T-helper 2 cell treated with Interferon-gamma antibody and Interleukin-4, amounts not matched to agents 5 μg/mL and 100 μg/mL, for 36 hours (primary cell): ENCODE measurements around the gene VPS33A.

Source experiments
- DNase-seq: peaks from one replicate; pipeline ENCODE4 v3.0.0; 2021; ENCODE audit warnings: low spot score
- H3K27ac Mint-ChIP-seq: one replicate; pipeline ENCODE4 v1.8.0; 2021; ENCODE audit warnings: mild to moderate bottlenecking, mixed read lengths
- H3K27me3 Mint-ChIP-seq: one replicate; pipeline ENCODE4 v1.8.0; 2021; ENCODE audit warnings: low read depth, mixed read lengths
- H3K36me3 Mint-ChIP-seq: one replicate; pipeline ENCODE4 v1.8.0; 2021; ENCODE audit warnings: low read depth, mixed read lengths
- H3K4me1 Mint-ChIP-seq: one replicate; pipeline ENCODE4 v1.8.0; 2021; ENCODE audit warnings: low read depth, mixed read lengths
- H3K4me3 Mint-ChIP-seq: one replicate; pipeline ENCODE4 v1.8.0; 2022; ENCODE audit warnings: mild to moderate bottlenecking, moderate library complexity, mixed read lengths
- H3K9me3 Mint-ChIP-seq: one replicate; pipeline ENCODE4 v1.8.0; 2021; ENCODE audit warnings: mixed read lengths

VPS33A gene

GRCh38 chr12:122266230-122266901, at the start of gene VPS33A:
Gene VPS33A, minus strand, starts transcription at chr12:122266494. Its CDS starts 86 bp downstream, at chr12:122266408.
- Mint-ChIP-seq H3K4me3 (peak within 1 kb of the TSS; percentile 96), H3K4me1 (peaks cover 15% of the 10 kb centered on the region), H3K9me3 (no peaks in the 10 kb centered on the region)

GRCh38 chr12:122312926-122313325, 46.6 kb upstream of the VPS33A start:
- Mint-ChIP-seq H3K4me1 (no peaks in the 10 kb centered on the region), H3K27ac (no peak overlapping the region), H3K27me3 (no peaks in the 10 kb centered on the region), H3K9me3 (no peaks in the 10 kb centered on the region), H3K4me3 (no peak overlapping the region), H3K36me3 (peaks cover 30% of the 10 kb centered on the region)
- no peak for DNase-seq

More at GRCh38 chr12:122266230-122266901, at the start of gene VPS33A:
- peaks cover 4% of the 10 kb centered on the region for H3K27me3 Mint-ChIP-seq
- DNase-seq = peak; percentile 96
- peak within 1 kb of the TSS; percentile 99 for H3K27ac Mint-ChIP-seq
- peaks cover 14% of the 10 kb centered on the region for H3K36me3 Mint-ChIP-seq

- H3K36me3 Mint-ChIP-seq = peaks cover 21% of the 10 kb centered on the region
- no peak for DNase-seq
- no peaks in the 10 kb centered on the region for H3K27me3 Mint-ChIP-seq
- H3K4me3 Mint-ChIP-seq = no peak overlapping the region
- H3K27ac Mint-ChIP-seq = no peak overlapping the region
- no peaks in the 10 kb centered on the region for H3K9me3 Mint-ChIP-seq
- no peaks in the 10 kb centered on the region for H3K4me1 Mint-ChIP-seq
Observed at GRCh38 chr12:122311696-122312095, 45.4 kb upstream of the VPS33A start.

- Mint-ChIP-seq H3K27me3 (no peaks in the 10 kb centered on the region), H3K4me1 (no peaks in the 10 kb centered on the region), H3K27ac (no peak overlapping the region), H3K9me3 (no peaks in the 10 kb centered on the region), H3K36me3 (peaks cover 21% of the 10 kb centered on the region), H3K4me3 (no peak overlapping the region)
- DNase-seq = no peak
Observed at GRCh38 chr12:122310626-122311333, 44.5 kb upstream of the VPS33A start.

GRCh38 chr12:122309564-122310121, 43.3 kb upstream of the VPS33A start:
- no peaks in the 10 kb centered on the region for H3K9me3 Mint-ChIP-seq
- no peaks in the 10 kb centered on the region for H3K27me3 Mint-ChIP-seq
- peaks cover 19% of the 10 kb centered on the region for H3K36me3 Mint-ChIP-seq
- no peak overlapping the region for H3K27ac Mint-ChIP-seq
- no peaks in the 10 kb centered on the region for H3K4me1 Mint-ChIP-seq
- no peak for DNase-seq
- H3K4me3 Mint-ChIP-seq = no peak overlapping the region

GRCh38 chr12:122308811-122309210, 42.5 kb upstream of the VPS33A start:
- H3K36me3 Mint-ChIP-seq = peaks cover 16% of the 10 kb centered on the region
- no peak overlapping the region for H3K4me3 Mint-ChIP-seq
- no peak for DNase-seq
- no peaks in the 10 kb centered on the region for H3K4me1 Mint-ChIP-seq
- H3K27ac Mint-ChIP-seq = no peak overlapping the region
- no peaks in the 10 kb centered on the region for H3K27me3 Mint-ChIP-seq
- H3K9me3 Mint-ChIP-seq = no peaks in the 10 kb centered on the region

GRCh38 chr12:122306407-122306806, 40.1 kb upstream of the VPS33A start:
- Mint-ChIP-seq H3K9me3 (no peaks in the 10 kb centered on the region), H3K27me3 (no peaks in the 10 kb centered on the region), H3K4me1 (no peaks in the 10 kb centered on the region), H3K36me3 (peaks cover 18% of the 10 kb centered on the region), H3K4me3 (no peak overlapping the region), H3K27ac (no peak overlapping the region)
- no peak for DNase-seq

GRCh38 chr12:122304924-122305323, 38.6 kb upstream of the VPS33A start:
- Mint-ChIP-seq H3K4me3 (no peak overlapping the region), H3K27me3 (no peaks in the 10 kb centered on the region), H3K27ac (no peak overlapping the region), H3K9me3 (no peaks in the 10 kb centered on the region), H3K4me1 (no peaks in the 10 kb centered on the region), H3K36me3 (peaks cover 16% of the 10 kb centered on the region)
- DNase-seq = no peak

GRCh38 chr12:122303068-122303467, 36.8 kb upstream of the VPS33A start:
- no peak for DNase-seq
- Mint-ChIP-seq H3K27ac (no peak overlapping the region), H3K36me3 (peaks cover 14% of the 10 kb centered on the region), H3K4me1 (no peaks in the 10 kb centered on the region), H3K27me3 (no peaks in the 10 kb centered on the region), H3K9me3 (no peaks in the 10 kb centered on the region), H3K4me3 (no peak overlapping the region)

- DNase-seq = no peak
- Mint-ChIP-seq H3K9me3 (no peaks in the 10 kb centered on the region), H3K4me3 (no peak overlapping the region), H3K27ac (no peak overlapping the region), H3K27me3 (no peaks in the 10 kb centered on the region), H3K36me3 (peaks cover 17% of the 10 kb centered on the region), H3K4me1 (peaks cover under 1% of the 10 kb centered on the region)
Observed at GRCh38 chr12:122298071-122298748, 31.9 kb upstream of the VPS33A start.

GRCh38 chr12:122297494-122297893, 31.2 kb upstream of the VPS33A start:
- no peak for DNase-seq
- no peak overlapping the region for H3K27ac Mint-ChIP-seq
- no peaks in the 10 kb centered on the region for H3K9me3 Mint-ChIP-seq
- H3K4me1 Mint-ChIP-seq = peaks cover 4% of the 10 kb centered on the region
- no peaks in the 10 kb centered on the region for H3K27me3 Mint-ChIP-seq
- H3K4me3 Mint-ChIP-seq = no peak overlapping the region
- peaks cover 17% of the 10 kb centered on the region for H3K36me3 Mint-ChIP-seq

- Mint-ChIP-seq H3K4me3 (no peak overlapping the region), H3K4me1 (peaks cover 4% of the 10 kb centered on the region), H3K27ac (no peak overlapping the region), H3K9me3 (no peaks in the 10 kb centered on the region), H3K27me3 (no peaks in the 10 kb centered on the region), H3K36me3 (peaks cover 20% of the 10 kb centered on the region)
- no peak for DNase-seq
Observed at GRCh38 chr12:122295877-122296276, 29.6 kb upstream of the VPS33A start.

GRCh38 chr12:122293081-122293480, 26.8 kb upstream of the VPS33A start:
- Mint-ChIP-seq H3K36me3 (peaks cover 21% of the 10 kb centered on the region), H3K9me3 (no peaks in the 10 kb centered on the region)

GRCh38 chr12:122291431-122291830, 25.1 kb upstream of the VPS33A start:
- Mint-ChIP-seq H3K36me3 (peaks cover 18% of the 10 kb centered on the region), H3K4me1 (peaks cover 11% of the 10 kb centered on the region)

More at GRCh38 chr12:122293081-122293480, 26.8 kb upstream of the VPS33A start:
- peaks cover 8% of the 10 kb centered on the region for H3K4me1 Mint-ChIP-seq
- no peak overlapping the region for H3K27ac Mint-ChIP-seq
- DNase-seq = no peak
- H3K4me3 Mint-ChIP-seq = no peak overlapping the region
- no peaks in the 10 kb centered on the region for H3K27me3 Mint-ChIP-seq

More at GRCh38 chr12:122291431-122291830, 25.1 kb upstream of the VPS33A start:
- Mint-ChIP-seq H3K9me3 (no peaks in the 10 kb centered on the region), H3K4me3 (no peak overlapping the region), H3K27ac (no peak overlapping the region), H3K27me3 (no peaks in the 10 kb centered on the region)
- DNase-seq = no peak
